Omental fat pad (tissue), 4 donors: ENCODE results near the gene MIS12. TPM values are rescaled to one million over a fixed set of nuclear protein-coding genes. Genes with fewer than 3 reads are reported as not detected.

Experiments
- ATAC-seq: fragments of 150-250 bp; one replicate; pipeline ENCODE4 v1.9.1; 2016; ENCODE audit warnings: mild to moderate bottlenecking, moderate library complexity; ENCODE audit not compliant: low FRiP score
- DNase-seq: peaks from one replicate; pipeline ENCODE4 v3.0.0-alpha.2; 2019; ENCODE audit warnings: low spot score
- CTCF ChIP-seq, 3 donors: fragments of 450-650 bp; IDR thresholded peaks; one replicate each; pipeline ENCODE4 v1.5.1; 2016 to 2017; ENCODE audit warnings: antibody characterized with exemption in 3 of 3, mild to moderate bottlenecking in 3 of 3, moderate library complexity in 2 of 3
- total RNA-seq, 4 donors: library from RNA; depleted of rRNA; stranded (reverse); fragments of >200 nt; gene quantifications; one replicate each; pipeline ENCODE4 v1.1.0, GENCODE V29; 2016

The MIS12 gene
- total RNA-seq, 4 donors from 2014 or later, result 13.8 to 21.3 (median 15.7) TPM

GRCh38 chr17:5478992-5479391 is 7.4 kb upstream of the MIS12 start:
- TF ChIP-seq CTCF (IDR thresholded peaks at IDR 0.05), result no peak
- ATAC-seq (no peak), DNase-seq (no peak)

- DNase-seq (no peak), ATAC-seq (no peak)
- no peak for TF ChIP-seq CTCF (IDR thresholded peaks at IDR 0.05)
These were observed 5.4 kb upstream of the MIS12 start for GRCh38 chr17:5480962-5481361.

GRCh38 chr17:5481451-5481850 is 4.9 kb upstream of the MIS12 start:
- ATAC-seq (no peak), DNase-seq (no peak)
- no peak for TF ChIP-seq CTCF (IDR thresholded peaks at IDR 0.05)

- peak; percentile 34 for ATAC-seq
- no peak for TF ChIP-seq CTCF (IDR thresholded peaks at IDR 0.05)
- no peak for DNase-seq
These were observed 828 bp upstream of the MIS12 start, which contains the start of gene DERL2 for GRCh38 chr17:5485270-5486205. TSS of gene DERL2 (minus strand) at chr17:5486178. CDS start at chr17:5486161, 17 bp downstream.

GRCh38 chr17:5488752-5489151 is 2.4 kb downstream of the MIS12 start:
- ATAC-seq (no peak), DNase-seq (no peak)
- no peak for TF ChIP-seq CTCF (IDR thresholded peaks at IDR 0.05)

- no peak for ATAC-seq
- DNase-seq, result no peak
- TF ChIP-seq CTCF (IDR thresholded peaks at IDR 0.05), result no peak
These were observed 6.6 kb downstream of the MIS12 start for GRCh38 chr17:5492970-5493369.
